GM19397 (cell line): Measurements from ENCODE around the gene GPR119.
A peak's percentile ranks its signal among the peaks of the same experiment; 100 is the strongest.
"Not testable (repeated sequence)": the region's sequence is repeated elsewhere in the genome, so short reads cannot be mapped to it uniquely, and the experiment has no call there.

ENCODE experiments used
- ATAC-seq: cut with Tn5 transposase; IDR thresholded peaks from one replicate; pipeline ENCODE4 v1.9.1; 2021; ENCODE audit warnings: mild to moderate bottlenecking, moderate library complexity; ENCODE audit not compliant: unreplicated experiment

The GPR119 gene

DNA sequence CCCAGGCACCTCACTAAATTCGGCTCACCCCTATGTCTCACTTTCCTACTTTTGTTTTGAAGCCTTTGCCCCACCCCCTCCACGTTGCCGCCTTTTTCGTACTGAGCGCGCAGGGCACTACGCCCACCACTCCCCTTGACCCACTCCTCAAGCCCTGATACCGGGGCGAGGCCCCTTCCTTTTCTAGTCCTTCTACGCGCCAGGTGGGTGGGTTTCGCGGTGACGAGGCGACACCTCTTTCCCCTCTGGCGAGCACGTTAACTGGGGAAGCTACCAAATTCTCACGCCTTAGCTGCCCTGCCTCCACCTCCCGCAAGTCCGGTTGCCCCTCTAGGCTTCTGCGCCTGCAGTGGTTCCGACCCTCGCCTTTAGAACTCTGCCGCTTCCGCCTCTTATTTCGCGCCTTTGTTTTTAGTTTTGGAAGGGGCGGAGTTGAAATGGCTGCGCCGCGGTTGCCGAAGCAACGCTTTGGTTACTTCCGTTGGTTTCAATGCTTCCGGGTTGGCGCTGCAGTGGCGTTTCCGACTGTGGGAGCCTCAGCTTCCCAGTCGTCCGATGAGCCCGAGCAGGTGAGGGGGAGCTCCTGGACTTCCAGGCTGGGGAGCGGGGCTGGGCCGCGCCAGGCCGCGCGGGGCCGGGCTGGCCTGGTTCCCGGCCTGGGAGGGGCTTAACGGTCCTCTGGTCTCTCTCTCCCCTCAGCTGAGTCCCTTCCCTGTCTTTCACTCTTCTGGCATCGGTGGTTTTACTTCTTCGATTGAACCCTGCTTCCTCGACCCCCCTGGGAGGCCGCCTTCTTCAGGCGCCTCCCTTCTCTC is 45.9 kb downstream of the GPR119 start, which contains the start of gene SLC25A14:
Gene SLC25A14, plus strand, starts transcription at position 512 of the 815 bp plus-strand sequence. CDS start 360 bp downstream, outside the sequence.
- peak; percentile 97 for ATAC-seq

DNA sequence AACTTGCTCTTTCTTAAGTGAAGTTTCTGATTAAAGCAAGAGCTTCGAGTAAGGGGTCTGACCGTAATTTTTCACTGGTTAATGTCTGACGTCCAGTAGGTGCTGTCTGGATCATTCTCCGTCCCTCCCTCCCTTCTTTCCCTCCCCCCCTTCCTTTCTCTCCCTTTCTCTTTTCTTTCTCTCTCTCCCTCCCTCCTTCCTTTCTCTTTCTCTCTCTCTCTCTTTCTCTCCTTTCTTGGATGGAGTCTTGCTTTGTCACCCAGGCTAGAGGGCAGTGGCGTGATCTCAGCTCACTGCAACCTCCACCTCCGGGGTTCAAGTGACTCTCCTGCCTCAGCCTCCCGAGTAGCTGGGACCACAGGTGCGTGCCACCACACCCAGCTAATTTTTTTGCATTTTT is 46.6 kb downstream of the GPR119 start:
- not testable (repeated sequence) for ATAC-seq

- no peak for ATAC-seq
These were observed 48.9 kb downstream of the GPR119 start for GRCh38 chrX:130336531-130336930.
